HuH-7 (cell line): ENCODE results near the gene LBX2.
"Not testable (repeated sequence)": the region's sequence is repeated elsewhere in the genome, so short reads cannot be mapped to it uniquely, and the experiment has no call there.

Experiments used
- DNase-seq: peaks from one replicate; pipeline ENCODE4 v3.0.0; 2011; ENCODE audit warnings: low spot score

The LBX2 gene

GRCh38 chr2:74503506-74504475 is 4.4 kb upstream of the LBX2 start:
- DNase-seq: no peak

GRCh38 chr2:74502720-74503505 is 3.5 kb upstream of the LBX2 start:
- peak; percentile 59 for DNase-seq

- peak; percentile 91 for DNase-seq
Observed at GRCh38 chr2:74502147-74502719, 2.8 kb upstream of the LBX2 start.

GRCh38 chr2:74501335-74502071 is 2.1 kb upstream of the LBX2 start:
- no peak for DNase-seq

GRCh38 chr2:74500578-74500946 is 1.2 kb upstream of the LBX2 start:
- DNase-seq: no peak

- no peak for DNase-seq
Observed at GRCh38 chr2:74499940-74500577, 656 bp upstream of the LBX2 start.

- no peak for DNase-seq
Observed at GRCh38 chr2:74498500-74499266, 720 bp downstream of the LBX2 start.

GRCh38 chr2:74497777-74498499 is 1.5 kb downstream of the LBX2 start:
- DNase-seq: no peak

GRCh38 chr2:74496997-74497776 is 2.2 kb downstream of the LBX2 start:
- no peak for DNase-seq

GRCh38 chr2:74495440-74495839 is 4.0 kb downstream of the LBX2 start:
- DNase-seq: no peak

- DNase-seq: no peak
Observed at GRCh38 chr2:74493546-74493945, 5.9 kb downstream of the LBX2 start.

GRCh38 chr2:74491648-74492544 is 7.5 kb downstream of the LBX2 start:
- DNase-seq: no peak

- no peak for DNase-seq
Observed at GRCh38 chr2:74489906-74490305, 9.5 kb downstream of the LBX2 start.

- no peak for DNase-seq
Observed at GRCh38 chr2:74488643-74489481, 10.5 kb downstream of the LBX2 start.

GRCh38 chr2:74486141-74486540 is 13.3 kb downstream of the LBX2 start:
- DNase-seq: no peak

- DNase-seq: not testable (repeated sequence)
Observed at GRCh38 chr2:74483675-74484164, 15.7 kb downstream of the LBX2 start.
